HT1080 (cell line): Measurements from ENCODE around the gene TECPR1. TPM values are rescaled to one million over a fixed set of nuclear protein-coding genes. Genes with fewer than 3 reads are reported as not detected.
A peak's percentile ranks its signal among the peaks of the same experiment; 100 is the strongest.

Experiments
- DNase-seq: peaks from one replicate; pipeline ENCODE4 v3.0.0-alpha.2; 2015; ENCODE audit warnings: low read depth
- total RNA-seq: library from RNA; depleted of rRNA; stranded (reverse); fragments of >200 nt; shearing (Covaris generic); gene quantifications from 2 replicates; pipeline ENCODE4 v1.2.3, GENCODE V29; 2014

The TECPR1 gene
- total RNA-seq, 1 experiment from 2014 or later, result 16.4 TPM

DNA sequence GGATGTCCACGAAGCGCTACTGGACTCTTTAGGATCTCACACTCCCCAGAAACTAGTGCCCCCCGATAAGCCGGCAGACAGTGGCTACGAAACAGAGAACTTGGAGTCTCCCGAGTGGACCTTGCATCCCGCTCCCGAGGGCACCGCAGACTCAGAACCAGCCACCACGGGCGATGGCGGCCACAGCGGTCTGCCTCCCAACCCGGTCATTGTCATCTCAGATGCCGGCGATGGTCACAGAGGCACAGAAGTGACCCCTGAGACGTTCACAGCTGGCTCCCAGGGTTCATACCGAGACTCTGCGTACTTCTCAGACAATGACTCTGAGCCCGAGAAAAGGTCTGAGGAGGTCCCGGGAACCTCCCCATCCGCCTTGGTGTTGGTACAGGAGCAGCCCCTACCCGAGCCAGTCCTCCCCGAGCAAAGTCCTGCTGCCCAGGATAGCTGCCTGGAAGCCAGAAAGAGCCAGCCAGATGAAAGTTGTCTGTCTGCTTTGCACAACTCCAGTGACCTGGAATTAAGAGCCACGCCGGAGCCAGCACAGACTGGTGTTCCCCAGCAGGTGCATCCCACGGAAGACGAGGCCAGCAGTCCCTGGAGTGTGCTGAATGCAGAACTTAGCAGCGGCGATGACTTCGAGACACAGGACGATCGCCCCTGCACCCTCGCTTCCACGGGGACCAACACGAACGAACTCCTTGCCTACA, 58.4 kb downstream of the TECPR1 start:
- DNase-seq, result no peak

DNA sequence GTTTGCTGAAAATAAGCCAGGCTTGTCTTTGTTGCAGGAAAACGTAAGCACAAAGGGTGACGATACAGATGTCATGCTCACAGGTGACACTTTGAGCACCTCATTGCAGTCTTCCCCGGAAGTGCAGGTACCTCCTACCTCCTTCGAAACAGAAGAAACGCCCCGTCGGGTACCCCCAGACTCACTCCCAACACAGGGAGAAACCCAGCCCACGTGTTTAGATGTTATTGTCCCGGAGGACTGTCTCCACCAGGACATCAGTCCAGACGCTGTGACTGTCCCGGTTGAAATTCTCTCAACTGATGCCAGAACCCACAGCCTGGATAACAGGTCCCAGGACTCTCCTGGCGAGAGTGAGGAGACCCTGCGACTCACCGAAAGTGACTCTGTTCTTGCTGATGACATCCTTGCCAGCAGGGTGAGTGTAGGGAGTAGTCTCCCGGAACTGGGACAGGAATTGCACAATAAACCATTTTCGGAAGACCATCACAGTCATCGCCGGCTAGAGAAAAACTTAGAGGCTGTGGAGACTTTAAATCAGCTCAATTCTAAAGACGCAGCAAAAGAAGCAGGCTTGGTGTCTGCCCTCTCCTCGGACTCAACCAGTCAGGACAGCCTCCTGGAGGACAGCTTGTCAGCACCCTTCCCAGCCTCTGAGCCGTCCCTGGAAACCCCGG, 59.1 kb downstream of the TECPR1 start:
- no peak for DNase-seq

DNA sequence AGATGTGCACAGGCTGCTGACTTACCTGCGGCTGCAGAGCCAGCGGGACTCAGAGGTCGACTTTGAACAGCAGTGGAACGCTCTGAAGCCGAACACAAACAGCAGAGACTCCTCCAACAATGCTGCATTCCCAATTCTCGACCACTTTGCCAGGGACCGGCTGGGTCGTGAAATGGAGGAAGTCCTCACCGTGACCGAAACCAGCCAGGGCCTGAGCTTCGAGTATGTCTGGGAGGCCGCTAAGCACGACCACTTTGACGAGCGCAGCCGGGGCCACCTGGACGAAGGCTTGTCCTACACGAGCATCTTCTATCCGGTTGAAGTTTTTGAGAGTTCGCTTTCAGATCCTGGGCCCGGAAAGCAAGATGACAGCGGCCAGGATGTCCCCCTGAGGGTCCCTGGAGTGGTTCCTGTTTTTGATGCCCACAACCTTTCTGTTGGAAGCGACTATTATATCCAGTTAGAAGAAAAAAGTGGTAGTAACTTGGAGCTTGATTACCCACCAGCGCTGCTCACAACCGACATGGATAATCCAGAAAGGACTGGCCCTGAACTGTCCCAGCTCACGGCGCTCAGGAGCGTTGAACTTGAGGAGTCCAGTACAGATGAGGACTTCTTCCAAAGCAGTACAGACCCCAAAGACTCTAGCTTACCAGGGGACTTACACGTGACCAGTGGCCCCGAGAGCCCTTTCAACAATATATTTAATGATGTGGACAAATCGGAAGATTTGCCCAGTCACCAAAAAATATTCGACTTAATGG, 60.2 kb downstream of the TECPR1 start:
- DNase-seq, result no peak

DNA sequence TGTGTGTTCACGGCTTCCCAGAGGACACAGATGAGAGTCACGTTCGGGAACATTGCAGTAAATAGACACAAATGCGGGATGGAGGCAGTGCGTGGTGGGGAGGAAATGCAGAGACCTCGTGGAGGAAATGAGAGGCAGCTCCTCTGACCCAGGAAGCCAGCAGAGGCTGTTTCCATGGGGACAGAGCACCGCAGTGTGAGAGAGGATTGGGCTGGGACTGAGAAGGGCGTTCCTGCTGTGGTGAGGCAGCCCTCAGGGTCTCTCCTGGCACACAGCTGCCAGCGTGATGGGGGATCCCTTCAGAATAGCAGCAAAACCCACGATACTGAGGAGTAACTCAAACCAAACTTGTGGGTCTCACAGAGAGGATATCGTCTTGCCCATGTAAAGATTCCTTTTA, 62.5 kb downstream of the TECPR1 start:
- no peak for DNase-seq

DNA sequence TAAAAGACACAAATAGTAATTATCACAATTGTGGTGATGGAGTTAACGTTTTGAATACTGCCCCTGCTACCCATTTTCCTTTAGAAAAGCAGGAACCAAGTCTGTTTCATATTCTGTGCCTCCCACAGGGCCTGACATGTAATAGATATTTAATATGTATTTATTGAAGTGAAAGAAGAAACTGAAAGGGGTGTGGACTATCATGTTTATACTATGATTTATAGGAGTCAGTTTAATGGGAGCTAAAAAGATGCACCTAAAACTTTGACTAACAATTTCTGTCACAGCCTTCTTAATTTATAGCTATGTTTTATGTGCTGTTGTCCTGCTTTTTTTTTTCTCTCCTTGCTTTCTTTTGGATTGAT, 64.9 kb downstream of the TECPR1 start:
- no peak for DNase-seq

DNA sequence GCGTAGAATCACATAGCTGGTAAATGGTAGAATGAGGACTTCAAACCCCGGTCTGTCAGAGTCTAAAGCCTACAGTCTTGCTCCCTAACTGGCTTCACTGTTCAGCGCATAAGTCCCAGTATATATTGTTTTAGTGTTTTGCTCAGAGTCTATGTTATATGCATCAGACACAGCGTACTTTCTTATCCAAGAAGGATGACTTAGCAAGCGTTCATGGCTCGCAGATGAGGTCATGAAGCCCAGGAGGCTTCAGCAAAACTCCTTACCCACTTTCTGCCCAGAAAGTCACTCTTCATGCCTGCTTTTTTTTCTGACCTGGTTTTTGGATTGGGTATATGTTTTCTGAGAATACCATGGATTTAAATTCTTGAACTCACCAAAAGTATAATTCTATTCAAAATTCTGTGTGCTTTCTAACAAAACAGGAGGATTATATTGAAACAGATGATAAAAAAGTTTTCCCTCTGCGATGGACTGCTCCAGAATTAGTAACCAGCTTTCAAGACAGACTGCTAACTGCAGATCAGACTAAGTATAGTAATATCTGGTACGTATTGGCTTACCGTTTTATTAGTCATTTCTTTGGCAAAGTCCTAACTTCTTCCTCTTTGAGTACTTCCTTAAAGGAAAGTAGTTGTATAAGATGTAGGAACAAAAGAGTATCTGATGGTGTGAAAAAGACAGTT, 65.4 kb downstream of the TECPR1 start:
- DNase-seq, result peak; percentile 17

DNA sequence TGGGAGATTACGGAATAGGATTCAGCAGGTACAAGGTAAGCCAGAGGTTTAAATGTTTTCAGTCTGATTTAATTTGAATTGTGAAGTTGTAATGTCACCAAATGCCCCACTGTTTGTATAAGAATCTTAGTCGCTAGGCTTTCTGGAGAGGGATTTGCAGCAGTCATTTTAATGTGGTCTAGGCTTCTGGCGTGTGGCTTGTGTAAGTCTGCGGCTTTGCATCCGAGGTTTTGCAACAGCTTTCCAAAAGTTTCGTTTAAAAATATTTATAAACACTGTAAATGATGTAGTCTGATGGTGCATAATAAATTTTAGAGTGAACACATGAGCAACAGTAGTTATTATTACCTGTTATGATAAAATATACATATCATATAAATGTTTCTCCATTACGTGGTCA, 66.9 kb downstream of the TECPR1 start:
- DNase-seq, result no peak

DNA sequence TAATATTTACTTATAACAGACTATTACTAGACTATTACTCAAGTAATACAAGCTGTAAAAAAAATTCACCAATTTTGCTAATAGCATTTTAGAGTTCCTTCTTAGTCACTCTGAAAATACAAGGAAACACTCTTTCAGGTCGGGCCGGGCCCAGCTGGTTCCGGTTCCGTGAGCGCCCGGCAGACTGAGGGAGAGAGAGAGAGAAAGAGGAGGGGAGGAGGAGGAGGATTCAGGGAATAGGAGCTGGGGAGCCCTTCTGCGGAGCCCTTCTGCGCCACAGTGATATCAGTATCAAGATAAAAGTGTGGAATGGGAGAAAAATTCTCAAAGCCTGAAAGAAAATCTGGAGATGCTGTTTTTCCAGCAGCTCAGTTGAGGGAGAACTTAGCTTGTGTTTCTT, 71.3 kb downstream of the TECPR1 start:
- no peak for DNase-seq

DNA sequence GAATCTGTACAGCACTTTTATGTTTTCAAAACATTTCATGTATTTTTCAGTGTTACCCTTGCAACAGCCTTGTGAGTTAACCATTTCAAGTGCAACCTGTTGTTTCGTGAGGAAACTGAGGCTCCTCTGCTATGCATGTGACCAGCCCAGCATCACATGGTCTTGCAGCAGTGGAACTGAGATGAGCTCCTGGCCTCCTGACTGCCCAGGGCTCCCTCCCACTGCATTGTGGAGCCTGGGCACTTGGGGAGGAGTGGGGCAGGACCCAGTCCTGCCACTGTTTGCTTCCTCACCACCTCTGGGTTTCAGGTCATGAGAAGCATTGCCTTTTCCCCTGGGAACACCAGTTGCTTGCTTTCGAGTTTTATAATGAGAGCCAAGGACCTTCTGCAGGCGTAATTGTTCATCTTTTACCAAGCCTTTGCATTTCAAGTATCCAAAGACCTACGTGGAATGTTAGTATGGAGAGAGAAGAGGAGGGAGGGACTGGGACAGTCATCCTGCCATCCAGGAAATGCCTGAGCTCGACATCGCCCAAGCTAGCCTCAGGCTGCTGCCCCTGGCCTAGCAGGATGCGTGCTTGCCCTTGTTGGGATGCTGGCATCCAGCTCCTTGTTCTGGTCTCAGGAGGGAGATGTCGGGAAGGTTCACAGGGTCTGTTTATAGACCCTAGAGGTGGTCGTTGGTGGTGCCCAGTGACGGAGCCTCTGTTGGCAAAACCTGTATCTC, 73.1 kb downstream of the TECPR1 start:
- DNase-seq, result peak; percentile 23

DNA sequence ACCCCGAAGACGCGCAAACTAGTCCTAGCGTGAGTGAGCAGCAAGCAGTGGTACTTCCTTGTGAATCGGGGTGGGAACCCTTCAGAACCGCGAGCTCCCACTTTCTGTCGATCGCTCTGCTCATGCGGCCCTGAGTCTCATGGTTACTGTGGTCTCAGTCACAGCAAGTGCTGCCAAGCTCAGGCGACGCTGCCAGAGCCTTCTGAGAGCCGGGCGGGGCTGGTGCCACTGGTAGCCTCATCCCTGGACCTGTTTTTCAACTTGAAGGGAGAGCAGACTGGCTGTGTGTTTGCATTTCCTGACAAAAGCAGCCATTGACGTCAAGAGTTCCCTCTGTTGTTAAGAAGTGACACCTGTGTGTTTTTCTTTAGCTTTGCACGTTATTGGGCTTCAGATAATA, 73.7 kb downstream of the TECPR1 start:
- DNase-seq, result no peak

DNA sequence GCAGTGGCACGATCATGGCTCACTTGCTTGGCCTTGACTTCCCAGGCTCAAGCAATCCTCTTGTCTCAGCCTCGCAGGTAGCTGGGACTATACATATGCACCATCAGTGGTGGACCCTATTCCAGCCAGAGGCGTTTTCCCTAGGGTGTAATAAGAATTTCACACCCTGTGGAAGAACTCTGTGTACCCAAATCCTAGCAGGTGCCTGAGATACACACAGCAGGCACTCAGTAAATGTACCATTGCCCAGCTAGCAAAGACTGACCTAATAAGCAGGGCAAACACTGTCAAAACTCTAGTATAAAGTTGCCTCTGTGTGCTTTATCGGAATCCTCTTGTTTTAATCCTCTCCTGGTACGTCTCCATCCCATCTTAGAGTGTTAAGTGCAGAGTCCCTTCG, 74.5 kb downstream of the TECPR1 start:
- no peak for DNase-seq

DNA sequence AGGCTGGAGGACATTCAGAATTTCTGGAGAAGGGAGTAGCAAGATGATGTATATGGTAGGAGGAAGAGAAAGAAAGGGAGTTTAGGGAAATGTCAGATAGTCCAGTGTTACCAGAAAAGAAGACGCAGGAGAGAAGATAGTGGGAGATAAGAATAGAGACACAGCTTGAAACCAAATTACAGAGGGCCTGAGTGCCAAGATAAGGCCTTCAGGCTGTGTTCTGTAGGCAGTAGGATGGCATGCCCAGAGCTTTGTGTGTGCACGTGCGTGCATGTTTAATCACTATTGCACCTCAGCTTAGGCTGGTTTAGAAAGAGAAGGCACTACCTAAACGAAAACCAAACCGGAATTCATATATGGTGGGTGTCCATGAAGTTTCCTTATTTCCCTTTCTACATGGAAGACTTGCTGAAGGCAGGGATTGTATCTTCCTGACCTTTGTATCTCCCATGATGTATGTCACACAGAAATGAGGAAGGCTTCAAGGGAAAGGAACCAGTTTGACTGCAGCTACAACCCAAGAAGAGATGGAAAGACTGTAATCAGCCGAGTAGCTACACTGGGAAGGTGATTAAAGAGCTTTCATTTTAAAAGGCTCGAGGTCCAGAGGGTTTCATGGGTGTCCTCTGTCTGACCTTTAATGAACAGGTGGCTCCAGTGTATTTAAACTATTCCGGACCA, 76.6 kb downstream of the TECPR1 start:
- DNase-seq, result no peak

DNA sequence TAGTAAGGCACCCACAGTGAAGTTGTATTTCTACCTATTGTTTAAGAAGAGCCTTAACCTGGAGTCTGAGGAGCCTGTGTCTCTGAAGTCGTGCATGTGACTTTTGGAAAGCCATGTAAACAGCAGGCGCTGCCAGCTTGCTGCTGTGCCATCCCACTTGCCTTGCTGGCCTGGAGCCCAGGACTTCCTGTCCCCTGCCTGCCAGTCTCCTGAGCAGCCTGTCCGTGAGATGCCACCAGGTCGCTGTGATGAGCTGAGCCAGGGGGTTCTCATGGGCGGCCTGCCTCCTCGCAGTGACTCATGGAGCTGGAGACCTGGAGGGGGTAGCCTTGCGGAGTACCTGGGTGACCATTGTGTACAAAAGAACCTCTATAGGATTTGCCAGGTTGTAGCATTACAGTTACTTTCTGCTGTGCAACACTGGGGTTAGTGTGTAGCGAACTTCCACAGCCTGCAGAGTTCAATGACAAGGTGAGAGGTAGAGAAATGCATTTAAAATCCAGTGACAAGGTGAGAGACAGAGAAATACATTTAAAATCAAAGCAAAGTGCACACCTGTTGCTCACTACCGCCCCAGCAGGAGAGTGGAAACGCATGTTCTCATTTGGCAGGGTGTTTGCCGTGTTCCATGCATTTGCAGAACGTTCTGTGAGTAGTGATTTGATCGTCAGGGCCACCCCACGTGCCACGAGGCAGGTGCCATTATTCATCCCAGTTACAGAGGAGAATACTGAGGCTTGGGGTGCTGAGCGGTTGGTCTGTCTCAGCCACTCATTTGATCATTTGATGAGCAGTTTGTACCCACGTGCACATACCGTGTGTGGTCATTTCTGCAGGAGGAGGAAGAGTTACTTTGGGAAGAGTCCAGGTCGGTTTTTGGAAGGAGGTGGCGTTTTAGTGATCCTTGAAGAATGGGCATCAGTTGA, 77.4 kb downstream of the TECPR1 start:
- no peak for DNase-seq

DNA sequence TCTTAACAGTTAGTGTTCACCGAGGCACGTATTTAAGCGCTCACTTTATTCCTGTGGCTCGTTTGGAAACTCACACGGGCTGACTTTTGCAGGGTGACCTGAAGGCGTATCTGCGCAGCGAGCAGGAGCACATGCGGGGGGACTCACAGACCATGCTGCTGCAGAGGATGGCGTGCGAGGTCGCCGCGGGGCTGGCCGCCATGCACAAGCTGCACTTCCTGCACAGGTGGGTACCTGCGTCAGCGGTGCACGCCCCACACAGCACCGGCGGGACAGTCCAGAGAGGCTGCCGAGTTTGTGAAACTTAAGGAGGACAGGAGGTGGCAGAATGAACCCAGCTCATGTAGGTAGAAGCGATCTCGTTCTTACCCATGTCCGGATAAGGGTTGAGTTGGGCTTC, 80.6 kb downstream of the TECPR1 start:
- DNase-seq, result no peak

DNA sequence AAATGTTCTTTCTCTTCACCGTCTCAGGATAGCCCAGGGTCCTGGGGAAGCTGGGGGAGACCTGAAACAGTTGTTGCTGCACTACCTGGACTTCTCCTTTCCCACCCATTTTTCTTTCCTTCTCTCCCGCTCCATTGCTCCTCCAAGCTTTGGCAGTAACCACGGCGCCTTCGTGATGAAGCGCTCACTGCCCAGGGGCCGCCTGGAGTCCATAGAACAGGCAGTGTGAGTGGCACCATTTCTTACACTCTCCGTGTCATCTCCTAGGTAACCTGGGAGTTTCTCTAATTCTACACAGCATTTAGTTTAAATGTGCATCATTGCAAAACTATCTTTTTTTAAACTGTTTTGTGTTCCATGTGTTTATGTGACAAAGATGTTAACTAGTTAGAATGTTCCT, 81.1 kb downstream of the TECPR1 start:
- DNase-seq, result no peak

DNA sequence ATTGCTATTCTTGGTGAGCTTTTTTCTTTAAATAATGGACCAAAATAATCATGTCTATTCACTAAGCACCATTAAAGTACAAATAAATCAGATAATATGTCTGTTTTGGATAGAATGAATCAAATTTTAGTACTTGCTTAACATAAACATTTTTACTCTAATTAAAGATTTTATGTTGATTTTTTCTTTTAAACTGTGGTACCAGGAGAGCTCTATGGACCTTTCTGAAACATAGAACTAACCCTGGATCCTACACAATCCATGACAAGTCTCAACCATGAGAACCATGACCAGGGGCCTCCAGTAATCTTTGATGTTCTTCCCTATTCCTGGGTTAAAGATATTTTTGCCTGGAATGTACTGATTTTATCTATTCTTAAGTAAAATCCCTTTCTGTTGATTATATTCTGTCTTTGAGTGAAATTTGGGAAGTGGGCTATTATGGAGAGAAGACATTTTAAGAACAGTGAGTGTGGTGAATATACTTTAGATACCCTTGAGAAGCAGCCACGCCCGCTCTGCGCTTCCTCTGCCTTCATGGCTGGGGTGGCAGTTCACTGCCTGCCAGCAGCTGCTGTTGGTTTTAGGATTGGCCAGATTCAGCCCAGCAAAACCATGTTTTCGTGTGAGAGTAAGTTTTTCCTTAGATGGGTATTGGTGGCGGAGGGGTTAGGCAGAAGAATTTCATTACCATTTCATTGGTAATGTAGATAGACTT, 83.0 kb downstream of the TECPR1 start:
- no peak for DNase-seq

DNA sequence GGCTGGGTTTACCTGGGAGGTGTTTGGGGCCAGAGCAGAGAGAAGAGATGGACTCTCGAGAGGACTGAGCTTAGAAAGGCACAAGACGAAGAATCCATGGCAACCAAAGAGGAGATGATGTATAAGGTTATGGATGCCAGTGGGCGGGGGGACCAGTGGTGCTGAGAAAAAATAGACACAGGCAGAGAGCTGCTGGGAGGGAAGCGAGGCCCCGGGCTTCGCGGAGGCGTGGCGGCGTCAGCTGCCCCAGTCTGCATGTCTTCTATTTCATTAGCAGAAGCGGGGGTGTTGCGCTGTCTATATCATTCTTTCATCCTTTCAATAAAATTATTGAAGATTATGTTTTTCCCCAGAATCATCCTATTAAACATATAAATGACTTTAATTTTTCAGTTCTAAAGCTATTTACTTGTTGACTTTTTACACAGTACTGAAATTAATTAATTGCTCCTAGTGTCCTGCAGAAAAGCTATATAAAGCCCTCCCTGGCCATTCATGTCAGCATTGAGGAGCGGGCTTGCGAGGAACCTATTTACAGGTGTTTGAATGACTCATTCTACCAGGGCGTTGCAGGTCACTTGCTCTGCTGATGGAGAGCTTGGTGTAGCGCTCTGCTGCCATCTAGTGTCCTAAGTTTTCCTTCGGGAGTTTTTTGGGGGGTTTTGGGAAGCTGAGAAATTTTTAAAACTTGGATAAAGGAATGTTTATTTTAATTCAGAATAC, 83.7 kb downstream of the TECPR1 start:
- peak; percentile 51 for DNase-seq

DNA sequence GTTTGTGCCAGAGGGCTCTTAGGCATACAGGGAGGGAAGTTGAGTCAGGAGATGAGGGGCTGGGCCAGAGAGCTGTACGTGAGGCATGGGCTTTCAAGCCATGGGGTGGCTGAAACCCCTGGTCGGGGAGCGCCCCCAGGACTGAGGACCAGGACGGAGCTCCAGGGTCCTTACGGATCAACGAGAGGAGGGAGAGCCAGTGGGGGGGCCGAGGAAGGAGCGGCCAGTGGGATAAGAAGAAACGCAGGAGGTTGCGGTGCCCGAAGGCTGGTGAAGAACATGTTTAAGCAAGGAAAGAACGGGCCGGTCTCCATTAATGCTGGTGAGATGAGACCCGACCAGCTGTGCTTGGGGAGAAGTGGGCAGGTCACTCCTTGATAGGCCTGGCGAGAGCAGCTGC, 84.4 kb downstream of the TECPR1 start:
- DNase-seq, result no peak

DNA sequence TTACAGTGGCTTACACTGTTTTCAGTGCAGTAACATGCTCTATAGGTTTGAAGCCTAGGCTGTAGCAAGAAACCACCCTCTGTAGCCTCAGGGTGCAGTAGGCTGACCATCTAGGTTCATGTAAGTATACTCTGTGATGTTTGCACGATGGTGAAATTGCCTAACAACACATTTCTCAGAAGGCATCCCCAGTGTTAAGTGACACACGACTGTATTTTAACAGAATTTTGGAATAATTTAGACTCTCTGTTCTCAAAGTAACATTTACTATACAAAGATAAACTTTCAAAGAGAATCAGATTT, 85.4 kb downstream of the TECPR1 start:
- DNase-seq, result no peak
